GM20000 (cell line): Measurements from ENCODE around the gene UBXN11.

Experiments used
- DNase-seq: peaks from one replicate; pipeline ENCODE4 v3.0.0; 2012; ENCODE audit warnings: low spot score
- TF ChIP-seq, protein P1 (sequence below): IDR thresholded peaks from 2 replicates; pipeline ENCODE4 v1.5.1; 2012; ENCODE audit warnings: mild to moderate bottlenecking, control low read depth; ENCODE audit errors: extremely low read depth, missing control alignments

Gene UBXN11

DNA sequence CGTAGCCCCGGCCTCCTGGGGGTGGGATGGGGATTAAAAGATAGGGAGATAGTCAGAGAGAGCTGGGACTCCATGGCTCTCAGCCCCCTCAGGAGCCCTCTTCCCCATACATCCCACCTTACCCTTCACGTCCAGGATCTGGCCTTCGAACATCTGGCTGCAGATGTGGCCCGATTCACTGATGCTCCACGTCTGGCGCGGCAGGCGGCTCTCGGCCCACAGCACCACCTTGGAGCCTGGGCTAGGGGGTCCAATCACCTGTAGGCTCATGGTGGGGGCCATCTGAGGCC lies 15.6 kb upstream of the UBXN11 start:
- DNase-seq, result no peak
- TF ChIP-seq, protein P1, sequence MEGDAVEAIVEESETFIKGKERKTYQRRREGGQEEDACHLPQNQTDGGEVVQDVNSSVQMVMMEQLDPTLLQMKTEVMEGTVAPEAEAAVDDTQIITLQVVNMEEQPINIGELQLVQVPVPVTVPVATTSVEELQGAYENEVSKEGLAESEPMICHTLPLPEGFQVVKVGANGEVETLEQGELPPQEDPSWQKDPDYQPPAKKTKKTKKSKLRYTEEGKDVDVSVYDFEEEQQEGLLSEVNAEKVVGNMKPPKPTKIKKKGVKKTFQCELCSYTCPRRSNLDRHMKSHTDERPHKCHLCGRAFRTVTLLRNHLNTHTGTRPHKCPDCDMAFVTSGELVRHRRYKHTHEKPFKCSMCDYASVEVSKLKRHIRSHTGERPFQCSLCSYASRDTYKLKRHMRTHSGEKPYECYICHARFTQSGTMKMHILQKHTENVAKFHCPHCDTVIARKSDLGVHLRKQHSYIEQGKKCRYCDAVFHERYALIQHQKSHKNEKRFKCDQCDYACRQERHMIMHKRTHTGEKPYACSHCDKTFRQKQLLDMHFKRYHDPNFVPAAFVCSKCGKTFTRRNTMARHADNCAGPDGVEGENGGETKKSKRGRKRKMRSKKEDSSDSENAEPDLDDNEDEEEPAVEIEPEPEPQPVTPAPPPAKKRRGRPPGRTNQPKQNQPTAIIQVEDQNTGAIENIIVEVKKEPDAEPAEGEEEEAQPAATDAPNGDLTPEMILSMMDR, result no peak

DNA sequence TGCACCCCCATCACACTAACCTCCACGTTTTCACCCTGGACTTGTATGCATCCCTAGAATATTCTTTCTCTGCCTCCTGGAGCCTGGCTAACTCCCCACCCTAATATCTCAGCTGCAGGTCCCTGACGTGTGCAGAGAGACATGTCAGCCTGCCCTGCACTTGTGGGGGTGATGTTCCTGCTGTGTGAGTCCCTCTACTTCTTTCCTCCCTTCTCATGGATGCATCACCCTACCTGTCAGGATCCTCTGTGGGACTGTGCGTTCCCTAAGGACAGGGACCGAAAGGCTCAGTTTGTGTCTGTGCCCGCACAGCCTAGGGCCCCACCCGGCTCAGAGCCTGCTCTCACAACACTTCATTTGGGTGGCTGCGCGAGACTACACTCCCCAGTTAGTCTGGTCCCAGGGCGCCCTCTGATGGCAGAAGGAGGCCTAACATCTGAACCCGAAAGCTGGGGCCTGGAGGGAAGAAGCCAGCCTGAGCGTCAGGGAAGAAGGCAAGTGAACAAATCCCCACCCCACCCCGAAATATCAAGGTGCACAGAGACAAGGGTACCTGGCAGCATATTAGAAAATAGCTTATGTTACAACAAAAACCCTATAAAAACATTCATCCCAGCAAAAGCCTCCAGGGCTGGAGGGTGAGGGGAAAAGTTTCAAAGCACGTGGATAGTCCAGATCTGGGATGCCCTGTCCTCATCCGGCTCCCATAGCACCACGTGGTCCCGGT lies 15.0 kb upstream of the UBXN11 start:
- TF ChIP-seq, protein P1, result peak; percentile 89
- DNase-seq, result peak; percentile 83

DNA sequence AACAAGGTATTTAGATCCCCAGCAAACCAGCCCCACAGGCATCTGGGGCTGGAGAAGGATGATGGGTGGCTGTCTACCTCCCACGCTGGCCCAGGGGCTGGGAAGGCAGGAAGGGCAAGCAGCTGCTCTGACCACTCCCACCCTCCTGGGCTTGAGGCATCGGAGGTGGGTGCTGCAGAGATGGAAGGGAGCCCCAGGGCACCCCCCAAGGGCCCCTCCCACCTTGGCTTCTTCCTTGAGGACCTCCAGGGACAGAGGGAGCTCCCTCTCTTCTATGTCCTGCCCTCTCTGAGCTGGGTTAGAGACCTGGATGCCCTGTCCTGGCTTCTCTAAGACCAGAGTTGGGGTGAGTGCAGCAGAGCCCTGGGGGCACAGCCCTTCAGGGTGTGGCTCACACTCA lies 14.5 kb upstream of the UBXN11 start:
- DNase-seq, result no peak
- TF ChIP-seq, protein P1, result no peak

DNA sequence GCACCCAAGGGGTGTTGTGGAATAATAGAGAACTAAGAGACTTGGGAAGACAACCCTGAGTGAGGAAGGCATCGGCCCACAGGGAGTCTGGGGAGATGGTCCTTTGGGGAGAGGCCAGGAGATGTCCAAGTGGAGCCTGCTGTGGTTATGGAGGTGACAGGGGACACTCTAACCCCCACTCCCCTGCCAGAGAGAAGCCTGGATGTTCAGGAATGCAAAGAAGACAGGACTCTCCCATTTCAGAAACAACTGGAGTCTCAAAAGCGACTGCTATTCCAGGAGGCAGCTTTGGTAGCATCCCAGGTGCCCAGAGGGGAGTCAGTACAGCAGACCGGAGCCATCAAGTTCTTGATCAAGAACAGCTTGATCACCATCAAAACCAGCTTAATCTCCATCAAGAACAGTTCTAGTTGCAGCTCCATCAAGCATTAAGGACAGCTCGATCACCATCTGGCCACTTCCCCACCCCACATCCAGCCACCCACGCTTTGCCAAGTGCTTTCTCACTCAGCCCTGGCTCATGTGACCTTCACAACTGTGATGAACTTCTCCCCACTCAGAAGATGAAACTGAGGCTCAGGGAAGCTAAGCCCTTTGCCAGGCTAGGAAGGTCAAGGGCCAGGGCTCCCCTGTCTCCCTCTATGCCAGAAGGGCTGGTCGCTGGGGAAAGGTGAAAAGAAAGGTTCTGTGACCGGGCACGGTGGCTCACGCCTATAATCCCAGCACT lies 12.1 kb upstream of the UBXN11 start:
- TF ChIP-seq, protein P1, result no peak
- DNase-seq, result no peak

DNA sequence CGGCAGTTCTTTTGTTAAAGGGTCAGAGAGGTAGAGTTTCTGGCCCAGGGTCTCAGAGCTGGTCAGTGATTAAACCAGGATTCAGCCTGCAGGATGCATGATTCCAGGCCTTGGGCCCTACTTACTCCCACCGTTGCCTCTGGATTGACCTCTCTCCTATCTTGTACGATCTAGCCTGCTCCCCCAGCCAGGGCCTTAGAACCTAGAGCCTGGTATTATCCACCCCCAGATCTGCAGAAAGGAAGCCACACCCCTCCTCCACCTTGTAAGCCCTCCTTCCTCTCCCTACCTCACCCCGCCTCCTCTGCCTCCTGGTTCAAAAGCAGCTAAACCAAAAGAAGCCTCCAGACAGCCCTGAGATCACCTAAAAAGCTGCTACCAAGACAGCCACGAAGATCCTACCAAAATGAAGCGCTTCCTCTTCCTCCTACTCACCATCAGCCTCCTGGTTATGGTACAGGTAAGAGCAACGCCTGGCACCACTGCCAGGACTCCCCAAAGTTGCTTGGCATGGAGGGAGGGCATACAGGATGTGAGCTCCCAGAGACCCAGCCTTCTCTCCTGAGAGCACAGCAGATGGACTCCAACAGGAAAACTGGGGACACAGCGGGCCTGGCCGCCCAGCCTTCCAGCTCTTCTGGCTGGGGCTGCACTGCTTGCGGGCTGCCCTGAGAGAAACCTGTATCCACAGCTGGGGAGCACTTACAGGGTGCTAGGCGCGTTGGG lies 11.3 kb upstream of the UBXN11 start, which contains the start of gene CD52:
CD52 (plus strand) TSS at position 347 of the 726 bp plus-strand sequence; CDS start at position 407, 60 bp downstream.
- TF ChIP-seq, protein P1, result no peak
- peak; percentile 79 for DNase-seq

DNA sequence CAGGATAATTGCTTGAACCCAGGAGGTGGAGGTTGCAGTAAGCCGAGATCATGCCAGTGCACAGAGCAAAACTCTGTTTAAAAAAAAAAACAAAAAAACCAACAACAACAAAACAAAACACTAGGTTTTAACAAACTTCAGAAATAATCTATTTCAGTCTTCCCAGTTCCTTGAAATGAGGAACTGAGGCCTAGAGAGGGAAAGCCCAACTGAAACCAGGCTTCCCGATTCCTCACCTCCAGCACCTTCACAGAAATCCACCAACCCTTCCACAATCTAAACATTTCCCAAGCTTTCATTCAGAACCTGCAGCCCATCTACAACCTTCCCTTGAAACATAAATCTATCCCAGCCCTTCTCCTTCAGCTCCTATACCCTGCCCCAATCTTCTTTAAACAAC lies 10.7 kb upstream of the UBXN11 start:
- TF ChIP-seq, protein P1, result no peak
- no peak for DNase-seq
